Nephron progenitor cell (in vitro differentiated cells): ENCODE results near the gene REEP1.

Experiments used
- DNase-seq: peaks from one replicate; pipeline ENCODE4 v3.0.0; 2021
- H3K27ac Mint-ChIP-seq: 2 replicates; pipeline ENCODE4 v1.8.0; 2021; ENCODE audit warnings: mild to moderate bottlenecking, moderate library complexity, mixed read lengths
- H3K27me3 Mint-ChIP-seq: 2 replicates; pipeline ENCODE4 v1.8.0; 2021; ENCODE audit warnings: mild to moderate bottlenecking, low read depth, mixed read lengths; ENCODE audit not compliant: poor library complexity
- H3K36me3 Mint-ChIP-seq: 2 replicates; pipeline ENCODE4 v1.8.0; 2021; ENCODE audit warnings: low read depth, mixed read lengths
- H3K4me1 Mint-ChIP-seq: 2 replicates; pipeline ENCODE4 v1.8.0; 2021; ENCODE audit warnings: mixed read lengths
- H3K4me3 Mint-ChIP-seq: 2 replicates; pipeline ENCODE4 v1.8.0; 2021; ENCODE audit warnings: mild to moderate bottlenecking, moderate library complexity, mixed read lengths
- H3K9me3 Mint-ChIP-seq: 2 replicates; pipeline ENCODE4 v1.8.0; 2021; ENCODE audit warnings: mild to moderate bottlenecking, moderate library complexity, mixed read lengths
- CTCF ChIP-seq: fragments of 200-600 bp; sonication (generic); IDR thresholded peaks from 2 replicates; pipeline ENCODE4 v1.5.0; 2021; ENCODE audit warnings: antibody characterized with exemption

Gene REEP1

GRCh38 chr2:86241611-86242010 lies 95.8 kb downstream of the REEP1 start:
- TF ChIP-seq CTCF: no peak
- H3K4me1 Mint-ChIP-seq: no peaks in the 10 kb centered on the region
- H3K36me3 Mint-ChIP-seq: no peaks in the 10 kb centered on the region
- H3K4me3 Mint-ChIP-seq: no peak overlapping the region
- no peak overlapping the region for H3K27ac Mint-ChIP-seq
- DNase-seq: no peak
- H3K9me3 Mint-ChIP-seq: no peaks in the 10 kb centered on the region
- peaks cover 11% of the 10 kb centered on the region for H3K27me3 Mint-ChIP-seq

GRCh38 chr2:86240251-86240650 lies 97.2 kb downstream of the REEP1 start:
- H3K27ac Mint-ChIP-seq: peak overlapping the region; percentile 47
- no peak for DNase-seq
- TF ChIP-seq CTCF: no peak
- H3K27me3 Mint-ChIP-seq: peaks cover 11% of the 10 kb centered on the region
- H3K4me1 Mint-ChIP-seq: peaks cover 5% of the 10 kb centered on the region
- H3K9me3 Mint-ChIP-seq: no peaks in the 10 kb centered on the region
- H3K36me3 Mint-ChIP-seq: no peaks in the 10 kb centered on the region
- H3K4me3 Mint-ChIP-seq: no peak overlapping the region

GRCh38 chr2:86239745-86240144 lies 97.7 kb downstream of the REEP1 start:
- Mint-ChIP-seq H3K9me3 (no peaks in the 10 kb centered on the region), H3K27me3 (peaks cover 11% of the 10 kb centered on the region), H3K4me1 (peaks cover 8% of the 10 kb centered on the region), H3K4me3 (no peak overlapping the region), H3K36me3 (no peaks in the 10 kb centered on the region), H3K27ac (peak overlapping the region; percentile 51)
- DNase-seq: no peak
- TF ChIP-seq CTCF: no peak

- Mint-ChIP-seq H3K4me1 (peaks cover 11% of the 10 kb centered on the region), H3K9me3 (no peaks in the 10 kb centered on the region), H3K27ac (peak overlapping the region; percentile 51), H3K36me3 (no peaks in the 10 kb centered on the region), H3K27me3 (peaks cover 11% of the 10 kb centered on the region), H3K4me3 (no peak overlapping the region)
- no peak for DNase-seq
- no peak for TF ChIP-seq CTCF
These were observed 98.1 kb downstream of the REEP1 start for GRCh38 chr2:86239326-86239725.

- peaks cover 11% of the 10 kb centered on the region for H3K27me3 Mint-ChIP-seq
- H3K27ac Mint-ChIP-seq: no peak overlapping the region
- H3K9me3 Mint-ChIP-seq: no peaks in the 10 kb centered on the region
- H3K4me1 Mint-ChIP-seq: peaks cover 20% of the 10 kb centered on the region
- no peak for DNase-seq
- no peak overlapping the region for H3K4me3 Mint-ChIP-seq
- TF ChIP-seq CTCF: no peak
- H3K36me3 Mint-ChIP-seq: no peaks in the 10 kb centered on the region
These were observed 99.1 kb downstream of the REEP1 start for GRCh38 chr2:86238354-86238753.

- no peaks in the 10 kb centered on the region for H3K36me3 Mint-ChIP-seq
- no peak for DNase-seq
- no peak overlapping the region for H3K4me3 Mint-ChIP-seq
- peak overlapping the region; percentile 22 for H3K27ac Mint-ChIP-seq
- peaks cover 7% of the 10 kb centered on the region for H3K27me3 Mint-ChIP-seq
- no peak for TF ChIP-seq CTCF
- peaks cover 29% of the 10 kb centered on the region for H3K4me1 Mint-ChIP-seq
- no peaks in the 10 kb centered on the region for H3K9me3 Mint-ChIP-seq
These were observed 100.3 kb downstream of the REEP1 start for GRCh38 chr2:86237172-86237571.
